Astrocyte (in vitro differentiated cells and primary cell): Measurements from ENCODE around the gene COL26A1. TPM values are rescaled to one million over a fixed set of nuclear protein-coding genes. Genes with fewer than 3 reads are reported as not detected.

ENCODE experiments used
- DNase-seq: peaks from one replicate; pipeline ENCODE4 v3.0.0-alpha.2; 2010; ENCODE audit warnings: low read depth
- FAIRE-seq: peaks from 2 replicates; lab custom pipeline; 2011; peaks lifted over from hg19 to GRCh38; lab: Jason Lieb, UNC
- H2AFZ ChIP-seq: 2 replicates; pipeline ENCODE4 v1.6.0; 2012; ENCODE audit warnings: low read depth, low read length, inconsistent platforms
- H3K27ac ChIP-seq: 2 replicates; pipeline ENCODE4 v1.5.1; 2011; ENCODE audit warnings: low read depth, low read length, inconsistent platforms
- H3K27me3 ChIP-seq: 2 replicates; pipeline ENCODE4 v1.6.0; 2011; ENCODE audit warnings: low read length, inconsistent platforms; ENCODE audit not compliant: insufficient read depth
- H3K36me3 ChIP-seq: 2 replicates; pipeline ENCODE4 v1.5.1; 2011; ENCODE audit warnings: low read length, inconsistent platforms; ENCODE audit not compliant: insufficient read depth
- H3K4me1 ChIP-seq: 2 replicates; pipeline ENCODE4 v1.5.1; 2011; ENCODE audit warnings: low read length, inconsistent platforms; ENCODE audit not compliant: insufficient read depth
- H3K4me2 ChIP-seq: 2 replicates; pipeline ENCODE4 v1.6.0; 2012; ENCODE audit warnings: low read length, inconsistent platforms
- H3K4me3 ChIP-seq: 2 replicates; pipeline ENCODE4 v1.5.1; 2011; ENCODE audit warnings: low read depth, mild to moderate bottlenecking, low read length, inconsistent platforms; ENCODE audit not compliant: insufficient read depth
- H3K79me2 ChIP-seq: 2 replicates; pipeline ENCODE4 v1.6.0; 2012; ENCODE audit warnings: mild to moderate bottlenecking, low read length, inconsistent platforms; ENCODE audit not compliant: insufficient read depth
- H3K9ac ChIP-seq: 2 replicates; pipeline ENCODE4 v1.6.0; 2012; ENCODE audit warnings: mild to moderate bottlenecking, low read length, inconsistent platforms
- H3K9me3 ChIP-seq: 2 replicates; pipeline ENCODE4 v1.5.1; 2012; ENCODE audit warnings: low read depth, mild to moderate bottlenecking, low read length, inconsistent platforms; ENCODE audit not compliant: insufficient read depth
- H4K20me1 ChIP-seq: 2 replicates; pipeline ENCODE4 v1.6.0; 2012; ENCODE audit warnings: low read length, inconsistent platforms; ENCODE audit not compliant: insufficient read depth
- H3K27ac Mint-ChIP-seq: one replicate; pipeline ENCODE4 v1.8.0; 2021; ENCODE audit warnings: mild to moderate bottlenecking, mixed read lengths; ENCODE audit not compliant: unreplicated experiment
- H3K27me3 Mint-ChIP-seq: one replicate; pipeline ENCODE4 v1.8.0; 2021; ENCODE audit warnings: low read depth, mixed read lengths; ENCODE audit not compliant: unreplicated experiment
- H3K36me3 Mint-ChIP-seq: one replicate; pipeline ENCODE4 v1.8.0; 2021; ENCODE audit warnings: low read depth, mixed read lengths; ENCODE audit not compliant: unreplicated experiment
- H3K4me1 Mint-ChIP-seq: one replicate; pipeline ENCODE4 v1.8.0; 2021; ENCODE audit warnings: low read depth, mixed read lengths; ENCODE audit not compliant: unreplicated experiment
- H3K4me3 Mint-ChIP-seq: one replicate; pipeline ENCODE4 v1.8.0; 2021; ENCODE audit warnings: mild to moderate bottlenecking, moderate library complexity, mixed read lengths; ENCODE audit not compliant: unreplicated experiment
- H3K9me3 Mint-ChIP-seq: one replicate; pipeline ENCODE4 v1.8.0; 2021; ENCODE audit warnings: mild to moderate bottlenecking, mixed read lengths; ENCODE audit not compliant: unreplicated experiment
- CTCF ChIP-seq: IDR thresholded peaks from 2 replicates; pipeline ENCODE4 v1.5.1; 2011; ENCODE audit warnings: low read depth, mild to moderate bottlenecking, inconsistent platforms, low read length, moderate library complexity; ENCODE audit not compliant: insufficient read depth
- EZH2 ChIP-seq: IDR thresholded peaks from 2 replicates; pipeline ENCODE4 v1.6.1; 2012; ENCODE audit warnings: mild to moderate bottlenecking, low read length, inconsistent platforms; ENCODE audit not compliant: insufficient read depth
- total RNA-seq: library from RNA; stranded (reverse); gene quantifications from 2 replicates; pipeline ENCODE4 v1.2.1, GENCODE V29; 2021

The COL26A1 gene
- total RNA-seq, 1 donor from 2014 or later, result 7.1 TPM

DNA sequence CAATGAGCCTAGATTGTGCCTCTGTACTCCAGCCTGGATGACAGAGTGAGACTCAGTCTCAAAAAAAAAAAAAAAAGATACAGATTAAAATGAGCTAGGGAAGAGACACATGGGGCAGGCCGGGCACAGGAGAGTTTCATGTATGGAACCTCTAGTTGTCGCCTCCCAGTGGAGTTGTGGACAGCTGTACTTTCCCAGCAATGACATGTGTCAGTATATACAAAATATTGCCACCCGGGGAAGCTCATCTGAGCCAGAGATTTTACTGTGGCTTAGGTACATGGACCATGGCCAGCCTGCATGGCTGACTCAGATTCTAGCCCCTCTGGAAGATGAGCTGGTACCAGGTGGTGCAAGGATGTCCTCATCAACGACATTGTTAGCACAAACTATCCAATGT, 87.4 kb downstream of the COL26A1 start:
- no peak overlapping the region for H3K27ac ChIP-seq
- H3K4me1 Mint-ChIP-seq, result peaks cover 4% of the 10 kb centered on the region
- no peaks in the 10 kb centered on the region for H3K9me3 ChIP-seq
- H3K4me3 Mint-ChIP-seq, result no peak overlapping the region
- no peaks in the 10 kb centered on the region for H4K20me1 ChIP-seq
- peaks cover 4% of the 10 kb centered on the region for H3K27me3 ChIP-seq
- no peak overlapping the region for H3K4me3 ChIP-seq
- no peak overlapping the region for H3K27ac Mint-ChIP-seq
- H3K36me3 ChIP-seq, result no peaks in the 10 kb centered on the region
- no peak overlapping the region for H3K4me2 ChIP-seq
- H3K4me1 ChIP-seq, result no peaks in the 10 kb centered on the region
- no peak for DNase-seq
- TF ChIP-seq CTCF, result no peak
- no peak for TF ChIP-seq EZH2
- H3K36me3 Mint-ChIP-seq, result no peaks in the 10 kb centered on the region
- no peak overlapping the region for H2AFZ ChIP-seq
- FAIRE-seq, result no peak
- peaks cover 12% of the 10 kb centered on the region for H3K27me3 Mint-ChIP-seq
- no peaks in the 10 kb centered on the region for H3K79me2 ChIP-seq
- H3K9ac ChIP-seq, result no peak overlapping the region
- no peaks in the 10 kb centered on the region for H3K9me3 Mint-ChIP-seq

DNA sequence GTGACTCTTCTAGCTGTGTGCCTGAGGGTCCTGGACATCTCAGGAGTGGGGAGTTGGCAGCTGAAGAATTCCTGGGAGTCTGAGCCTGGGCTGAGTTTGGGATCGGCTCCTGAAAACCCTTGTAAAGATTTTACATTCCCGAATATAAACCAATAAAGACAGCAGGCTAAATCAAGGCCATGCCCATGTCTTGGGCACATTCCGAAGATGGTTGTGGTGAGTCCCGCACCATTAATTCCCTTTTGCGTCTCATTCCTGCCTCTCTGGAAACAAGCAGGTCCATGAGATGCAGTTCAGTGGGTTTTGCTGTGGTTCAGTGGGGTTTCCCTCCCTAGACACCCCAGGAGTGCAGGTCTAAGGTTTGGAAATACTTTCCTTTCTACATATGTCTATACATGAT, 90.9 kb downstream of the COL26A1 start:
- Histone ChIP-seq H3K9ac (no peak overlapping the region), H3K4me2 (no peak overlapping the region), H3K9me3 (no peaks in the 10 kb centered on the region), H3K79me2 (no peaks in the 10 kb centered on the region), H3K27me3 (peaks cover 4% of the 10 kb centered on the region), H3K4me1 (no peaks in the 10 kb centered on the region), H4K20me1 (no peaks in the 10 kb centered on the region), H3K36me3 (no peaks in the 10 kb centered on the region), H3K27ac (no peak overlapping the region), H2AFZ (no peak overlapping the region), H3K4me3 (no peak overlapping the region)
- peaks cover 8% of the 10 kb centered on the region for H3K27me3 Mint-ChIP-seq
- H3K27ac Mint-ChIP-seq, result no peak overlapping the region
- TF ChIP-seq CTCF (no peak), EZH2 (no peak)
- no peak overlapping the region for H3K4me3 Mint-ChIP-seq
- no peaks in the 10 kb centered on the region for H3K9me3 Mint-ChIP-seq
- FAIRE-seq, result no peak
- H3K4me1 Mint-ChIP-seq, result peaks cover 10% of the 10 kb centered on the region
- peak; percentile 15 for DNase-seq
- no peaks in the 10 kb centered on the region for H3K36me3 Mint-ChIP-seq

DNA sequence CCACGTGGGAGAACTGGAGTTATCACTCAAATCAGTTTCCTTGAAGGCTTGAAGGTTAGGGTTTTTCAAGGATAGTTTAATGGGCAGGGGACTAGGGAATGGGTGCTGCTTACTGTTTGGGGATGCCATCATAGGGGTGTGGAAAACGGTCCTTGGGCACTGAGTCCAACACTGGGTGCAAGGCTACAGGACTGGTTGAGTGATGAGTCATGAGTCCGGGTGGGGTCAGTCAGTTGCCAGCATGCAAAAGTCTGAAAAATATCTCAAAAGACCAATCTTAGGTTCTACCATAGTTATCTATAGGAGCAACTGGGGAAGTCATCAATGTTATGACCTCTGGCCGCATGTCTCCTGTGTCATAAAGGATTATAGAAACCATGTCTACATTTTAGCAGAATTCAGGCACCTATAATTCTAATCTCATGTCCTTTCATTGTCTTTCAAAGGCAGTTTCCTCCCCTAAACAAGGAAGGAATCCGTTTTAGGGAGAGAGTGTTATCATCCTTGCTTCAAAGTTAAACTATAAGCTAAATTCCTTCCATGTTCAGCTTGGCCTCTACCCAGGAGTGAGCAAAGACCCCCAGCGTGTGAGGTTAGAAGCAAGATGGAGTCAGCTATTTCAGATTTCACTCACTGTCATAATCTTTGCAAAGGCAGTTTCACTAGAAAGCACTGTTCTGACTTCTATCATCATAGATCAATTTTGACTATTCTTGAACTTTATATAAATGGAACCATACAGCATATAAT, 94.5 kb downstream of the COL26A1 start:
- Mint-ChIP-seq H3K4me3 (no peak overlapping the region), H3K9me3 (no peaks in the 10 kb centered on the region), H3K27me3 (peaks cover 16% of the 10 kb centered on the region), H3K36me3 (no peaks in the 10 kb centered on the region), H3K27ac (no peak overlapping the region), H3K4me1 (peaks cover 10% of the 10 kb centered on the region)
- H3K27ac ChIP-seq, result no peak overlapping the region
- no peak overlapping the region for H3K9ac ChIP-seq
- DNase-seq (no peak), FAIRE-seq (no peak)
- H3K4me1 ChIP-seq, result no peaks in the 10 kb centered on the region
- H3K36me3 ChIP-seq, result no peaks in the 10 kb centered on the region
- H3K27me3 ChIP-seq, result peaks cover 2% of the 10 kb centered on the region
- H3K4me2 ChIP-seq, result no peak overlapping the region
- H3K4me3 ChIP-seq, result no peak overlapping the region
- H4K20me1 ChIP-seq, result no peaks in the 10 kb centered on the region
- TF ChIP-seq EZH2 (no peak), CTCF (no peak)
- no peak overlapping the region for H2AFZ ChIP-seq
- H3K9me3 ChIP-seq, result no peaks in the 10 kb centered on the region
- H3K79me2 ChIP-seq, result no peaks in the 10 kb centered on the region
